Type B pancreatic cell (in vitro differentiated cells): ENCODE measurements around the gene CRMP1. TPM values are rescaled to one million over a fixed set of nuclear protein-coding genes. Genes with fewer than 3 reads are reported as not detected.

Experiments used
- DNase-seq: peaks from one replicate; pipeline ENCODE4 v3.0.0; 2021; ENCODE audit warnings: mixed read lengths; ENCODE audit not compliant: unreplicated experiment; ENCODE audit errors: extremely low spot score
- H3K27ac Mint-ChIP-seq: 2 replicates; pipeline ENCODE4 v1.8.0; 2021; ENCODE audit warnings: mild to moderate bottlenecking, mixed read lengths
- H3K27me3 Mint-ChIP-seq: 2 replicates; pipeline ENCODE4 v1.8.0; 2021; ENCODE audit warnings: mixed read lengths
- H3K36me3 Mint-ChIP-seq: 2 replicates; pipeline ENCODE4 v1.8.0; 2021; ENCODE audit warnings: mixed read lengths
- H3K4me1 Mint-ChIP-seq: one replicate; pipeline ENCODE4 v1.8.0; 2021; ENCODE audit warnings: mixed read lengths; ENCODE audit not compliant: unreplicated experiment
- H3K4me3 Mint-ChIP-seq: 2 replicates; pipeline ENCODE4 v1.8.0; 2021; ENCODE audit warnings: mild to moderate bottlenecking, mixed read lengths
- H3K9me3 Mint-ChIP-seq: 2 replicates; pipeline ENCODE4 v1.8.0; 2021; ENCODE audit warnings: mixed read lengths
- total RNA-seq: library from RNA; stranded (reverse); gene quantifications from 2 replicates; pipeline ENCODE4 v1.2.1, GENCODE V29; 2021; ENCODE audit warnings: low replicate concordance
- TF ChIP-seq, protein P1 (sequence below): fragments of 200-600 bp; sonication (generic); conservative IDR thresholded peaks from 2 replicates; pipeline ENCODE4 v1.5.0; 2021; ENCODE audit warnings: antibody characterized with exemption, mild to moderate bottlenecking

The CRMP1 gene
- total RNA-seq, 1 donor from 2014 or later, result 40.4 TPM

DNA sequence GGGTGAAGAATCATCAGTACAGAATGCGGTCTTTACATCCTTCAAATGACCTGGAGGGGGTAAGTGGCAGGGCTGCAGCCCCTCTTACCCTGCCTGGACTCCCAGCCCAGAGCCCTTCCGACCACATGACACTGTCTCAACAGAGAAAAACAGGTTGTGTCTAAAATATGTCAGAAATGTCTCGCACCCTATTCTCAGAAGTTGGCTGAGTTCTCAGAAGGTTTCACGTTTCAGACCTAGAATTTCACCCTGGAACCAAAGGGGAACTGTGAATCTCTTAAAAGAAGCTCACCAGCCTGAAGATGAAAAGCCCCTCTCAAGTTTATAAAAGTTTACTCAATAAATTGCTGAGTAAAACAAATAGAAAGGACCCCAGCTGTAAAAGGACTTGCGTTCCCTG lies 7.0 kb upstream of the CRMP1 start:
- peaks cover 5% of the 10 kb centered on the region for H3K9me3 Mint-ChIP-seq
- H3K4me1 Mint-ChIP-seq, result no peaks in the 10 kb centered on the region
- TF ChIP-seq, protein P1, sequence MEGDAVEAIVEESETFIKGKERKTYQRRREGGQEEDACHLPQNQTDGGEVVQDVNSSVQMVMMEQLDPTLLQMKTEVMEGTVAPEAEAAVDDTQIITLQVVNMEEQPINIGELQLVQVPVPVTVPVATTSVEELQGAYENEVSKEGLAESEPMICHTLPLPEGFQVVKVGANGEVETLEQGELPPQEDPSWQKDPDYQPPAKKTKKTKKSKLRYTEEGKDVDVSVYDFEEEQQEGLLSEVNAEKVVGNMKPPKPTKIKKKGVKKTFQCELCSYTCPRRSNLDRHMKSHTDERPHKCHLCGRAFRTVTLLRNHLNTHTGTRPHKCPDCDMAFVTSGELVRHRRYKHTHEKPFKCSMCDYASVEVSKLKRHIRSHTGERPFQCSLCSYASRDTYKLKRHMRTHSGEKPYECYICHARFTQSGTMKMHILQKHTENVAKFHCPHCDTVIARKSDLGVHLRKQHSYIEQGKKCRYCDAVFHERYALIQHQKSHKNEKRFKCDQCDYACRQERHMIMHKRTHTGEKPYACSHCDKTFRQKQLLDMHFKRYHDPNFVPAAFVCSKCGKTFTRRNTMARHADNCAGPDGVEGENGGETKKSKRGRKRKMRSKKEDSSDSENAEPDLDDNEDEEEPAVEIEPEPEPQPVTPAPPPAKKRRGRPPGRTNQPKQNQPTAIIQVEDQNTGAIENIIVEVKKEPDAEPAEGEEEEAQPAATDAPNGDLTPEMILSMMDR, result no peak
- no peak overlapping the region for H3K4me3 Mint-ChIP-seq
- no peaks in the 10 kb centered on the region for H3K36me3 Mint-ChIP-seq
- DNase-seq, result no peak
- no peak overlapping the region for H3K27ac Mint-ChIP-seq
- peaks cover 96% of the 10 kb centered on the region for H3K27me3 Mint-ChIP-seq

DNA sequence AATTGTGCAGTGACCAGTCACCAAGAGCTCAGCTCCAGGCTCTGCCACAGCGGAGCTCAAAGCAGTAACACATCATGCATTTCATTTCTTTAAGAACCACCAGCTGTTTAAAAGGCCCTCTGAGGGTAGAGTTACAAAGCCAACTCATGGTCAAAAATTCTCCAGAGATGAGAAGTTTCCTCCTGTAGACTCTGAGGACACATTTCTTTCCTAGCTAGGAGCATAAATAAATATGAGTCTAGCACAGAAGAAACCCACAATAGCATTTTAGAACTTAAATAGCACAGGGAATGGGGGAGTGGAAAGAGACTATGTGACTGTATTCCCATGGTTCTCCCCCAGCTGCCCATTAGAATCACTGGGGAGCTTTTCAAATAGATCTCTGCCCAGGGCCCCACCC lies 6.5 kb upstream of the CRMP1 start:
- Mint-ChIP-seq H3K9me3 (peaks cover 5% of the 10 kb centered on the region), H3K27ac (no peak overlapping the region), H3K36me3 (no peaks in the 10 kb centered on the region), H3K4me3 (no peak overlapping the region), H3K4me1 (no peaks in the 10 kb centered on the region), H3K27me3 (peaks cover 96% of the 10 kb centered on the region)
- TF ChIP-seq, protein P1, result no peak
- DNase-seq, result no peak

GRCh38 chr4:5897674-5898073 lies 4.8 kb upstream of the CRMP1 start:
- H3K9me3 Mint-ChIP-seq, result peaks cover 5% of the 10 kb centered on the region
- DNase-seq, result no peak
- peaks cover 94% of the 10 kb centered on the region for H3K27me3 Mint-ChIP-seq
- TF ChIP-seq, protein P1, result no peak
- no peaks in the 10 kb centered on the region for H3K36me3 Mint-ChIP-seq
- no peak overlapping the region for H3K27ac Mint-ChIP-seq
- no peaks in the 10 kb centered on the region for H3K4me1 Mint-ChIP-seq
- no peak overlapping the region for H3K4me3 Mint-ChIP-seq

- H3K4me3 Mint-ChIP-seq, result no peak overlapping the region
- no peaks in the 10 kb centered on the region for H3K4me1 Mint-ChIP-seq
- H3K9me3 Mint-ChIP-seq, result peaks cover 5% of the 10 kb centered on the region
- H3K36me3 Mint-ChIP-seq, result no peaks in the 10 kb centered on the region
- TF ChIP-seq, protein P1, result no peak
- no peak overlapping the region for H3K27ac Mint-ChIP-seq
- no peak for DNase-seq
- peaks cover 91% of the 10 kb centered on the region for H3K27me3 Mint-ChIP-seq
Measured at GRCh38 chr4:5895287-5895686, 2.4 kb upstream of the CRMP1 start.

DNA sequence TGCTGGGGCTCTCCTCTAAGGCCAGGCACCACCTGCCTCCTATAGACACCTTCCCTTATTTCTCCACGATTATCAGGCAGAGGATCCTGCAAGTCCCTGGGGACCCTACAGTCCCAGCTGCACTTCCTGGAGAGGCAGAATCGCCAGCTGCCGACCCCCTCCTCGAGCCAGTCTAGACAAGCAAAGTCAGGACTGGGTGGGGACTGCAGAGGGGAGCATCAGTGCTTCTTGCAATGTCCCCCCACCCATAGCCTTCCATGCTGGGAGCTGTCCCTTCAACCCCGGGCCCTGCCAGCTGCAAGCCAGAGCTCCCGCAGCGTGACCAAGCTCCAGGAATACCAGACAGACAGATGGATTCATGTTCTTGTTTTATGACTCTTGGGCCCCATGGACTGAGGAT lies 1.4 kb upstream of the CRMP1 start:
- no peak for DNase-seq
- Mint-ChIP-seq H3K4me3 (no peak overlapping the region), H3K4me1 (peaks cover 4% of the 10 kb centered on the region), H3K27me3 (peaks cover 91% of the 10 kb centered on the region), H3K36me3 (no peaks in the 10 kb centered on the region), H3K9me3 (peaks cover 5% of the 10 kb centered on the region), H3K27ac (no peak overlapping the region)
- TF ChIP-seq, protein P1, result no peak

- no peak for DNase-seq
- H3K36me3 Mint-ChIP-seq, result no peaks in the 10 kb centered on the region
- no peak overlapping the region for H3K27ac Mint-ChIP-seq
- H3K4me3 Mint-ChIP-seq, result peak overlapping the region; percentile 80
- TF ChIP-seq, protein P1, result no peak
- H3K27me3 Mint-ChIP-seq, result peaks cover 90% of the 10 kb centered on the region
- peaks cover 5% of the 10 kb centered on the region for H3K9me3 Mint-ChIP-seq
- H3K4me1 Mint-ChIP-seq, result peaks cover 4% of the 10 kb centered on the region
Measured at GRCh38 chr4:5893591-5893990, 705 bp upstream of the CRMP1 start.
